Kidney (tissue), 14 donors: ENCODE measurements around the gene GLB1L2. TPM values are rescaled to one million over a fixed set of nuclear protein-coding genes. Genes with fewer than 3 reads are reported as not detected.
A peak's percentile ranks its signal among the peaks of the same experiment; 100 is the strongest.

Source experiments
- DNase-seq, 5 donors: peaks; one replicate each; pipeline ENCODE4 v3.0.0-alpha.2; 2013 to 2020
- FAIRE-seq: peaks from 2 replicates; lab custom pipeline; 2012; peaks lifted over from hg19 to GRCh38; lab: Jason Lieb, UNC
- H3K27ac ChIP-seq, 2 donors: one replicate each; pipeline ENCODE4 v1.7.0; 2013; ENCODE audit warnings: low read depth in 2 of 2, low read length in 2 of 2, inconsistent platforms in 1 of 2
- H3K27me3 ChIP-seq: one replicate; pipeline ENCODE4 v1.7.1; 2013; ENCODE audit warnings: low read length, inconsistent platforms; ENCODE audit not compliant: control insufficient read depth, insufficient read depth
- H3K36me3 ChIP-seq, 3 donors: one replicate each; pipeline versions ENCODE4 v1.7.0 to v1.7.1; 2013; ENCODE audit warnings: low read length in 3 of 3, control low read depth in 1 of 3, inconsistent platforms in 1 of 3; ENCODE audit not compliant: insufficient read depth in 3 of 3, control insufficient read depth in 2 of 3
- H3K4me1 ChIP-seq, 3 donors: one replicate each; pipeline versions ENCODE4 v1.7.0 to v1.7.1; 2013; ENCODE audit warnings: low read length in 3 of 3, inconsistent platforms in 1 of 3, low read depth in 1 of 3; ENCODE audit not compliant: control insufficient read depth in 2 of 3, insufficient read depth in 2 of 3
- H3K4me3 ChIP-seq, 3 donors: one replicate each; pipeline versions ENCODE4 v1.7.0 to v1.8.1; 2013; ENCODE audit warnings: low read length in 3 of 3, control low read depth in 1 of 3, inconsistent platforms in 1 of 3
- H3K9ac ChIP-seq, 3 donors: one replicate each; pipeline versions ENCODE4 v1.7.0 to v1.7.1; 2013; ENCODE audit warnings: low read length in 3 of 3, control low read depth in 1 of 3, inconsistent platforms in 1 of 3
- H3K9me3 ChIP-seq, 3 donors: one replicate each; pipeline versions ENCODE4 v1.7.0 to v1.7.1; 2013; ENCODE audit warnings: low read length in 3 of 3, control low read depth in 1 of 3, inconsistent platforms in 1 of 3; ENCODE audit not compliant: control insufficient read depth in 2 of 3, insufficient read depth in 1 of 3
- intact Hi-C: fragments of 100-400 bp; cut with DNase I; formaldehyde crosslinking; loops from one replicate; pipeline ENCODE4 v1.11.1; 2022
- polyA plus RNA-seq: library from polyadenylated mRNA; stranded (reverse); fragments of 350-450 nt; fragmentation: Illumina TruSeq; extraction: RNeasy Lipid Tissue Mini Kit (QIAGEN cat#74804); gene quantifications from one replicate; pipeline ENCODE4 v1.2.3, GENCODE V29; 2014; ENCODE audit warnings: low read depth, low replicate concordance; ENCODE audit not compliant: insufficient read depth
- total RNA-seq: library from RNA; stranded (reverse); fragmentation: NEBNext Ultra II Directional; extraction: Animal tissue kit (Norgen Biotek cat#: 25700); gene quantifications from one replicate; pipeline ENCODE4 v1.2.1, GENCODE V29; 2021
- TF ChIP-seq, protein P1 (sequence below): IDR thresholded peaks from 3 replicates; pipeline ENCODE4 v1.5.1; 2012; ENCODE audit warnings: mild to moderate bottlenecking, moderate library complexity, borderline replicate concordance; ENCODE audit not compliant: insufficient read depth; ENCODE audit errors: extremely low read depth
- donor health status: control.
- donor health status: control.
- donor health status: control.
- donor health status: control.
- donor health status: control.
- donor health status: DM: yes; HTN: yes; CAD: no.
- donor health status: Normal renal cell carcinoma (clear cell type).

The GLB1L2 gene
- total and polyA plus RNA-seq, 2 donors from 2014 or later, result 10.0 to 26.1 TPM

- Histone ChIP-seq H3K9ac (no peak overlapping the region), H3K9me3 (no peaks in the 10 kb centered on the region), H3K36me3 (no peaks in the 10 kb centered on the region), H3K4me3 (no peak overlapping the region), H3K27ac (no peak overlapping the region), H3K4me1 (no peaks in the 10 kb centered on the region), H3K27me3 (no peaks in the 10 kb centered on the region)
- intact Hi-C loops, result no loop called here
- FAIRE-seq, result no peak
- TF ChIP-seq, protein P1, sequence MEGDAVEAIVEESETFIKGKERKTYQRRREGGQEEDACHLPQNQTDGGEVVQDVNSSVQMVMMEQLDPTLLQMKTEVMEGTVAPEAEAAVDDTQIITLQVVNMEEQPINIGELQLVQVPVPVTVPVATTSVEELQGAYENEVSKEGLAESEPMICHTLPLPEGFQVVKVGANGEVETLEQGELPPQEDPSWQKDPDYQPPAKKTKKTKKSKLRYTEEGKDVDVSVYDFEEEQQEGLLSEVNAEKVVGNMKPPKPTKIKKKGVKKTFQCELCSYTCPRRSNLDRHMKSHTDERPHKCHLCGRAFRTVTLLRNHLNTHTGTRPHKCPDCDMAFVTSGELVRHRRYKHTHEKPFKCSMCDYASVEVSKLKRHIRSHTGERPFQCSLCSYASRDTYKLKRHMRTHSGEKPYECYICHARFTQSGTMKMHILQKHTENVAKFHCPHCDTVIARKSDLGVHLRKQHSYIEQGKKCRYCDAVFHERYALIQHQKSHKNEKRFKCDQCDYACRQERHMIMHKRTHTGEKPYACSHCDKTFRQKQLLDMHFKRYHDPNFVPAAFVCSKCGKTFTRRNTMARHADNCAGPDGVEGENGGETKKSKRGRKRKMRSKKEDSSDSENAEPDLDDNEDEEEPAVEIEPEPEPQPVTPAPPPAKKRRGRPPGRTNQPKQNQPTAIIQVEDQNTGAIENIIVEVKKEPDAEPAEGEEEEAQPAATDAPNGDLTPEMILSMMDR, result no peak
- DNase-seq, result peak in 1 of 5 donors; percentile 10
Measured at GRCh38 chr11:134385774-134386565, 54.2 kb downstream of the GLB1L2 start.

DNA sequence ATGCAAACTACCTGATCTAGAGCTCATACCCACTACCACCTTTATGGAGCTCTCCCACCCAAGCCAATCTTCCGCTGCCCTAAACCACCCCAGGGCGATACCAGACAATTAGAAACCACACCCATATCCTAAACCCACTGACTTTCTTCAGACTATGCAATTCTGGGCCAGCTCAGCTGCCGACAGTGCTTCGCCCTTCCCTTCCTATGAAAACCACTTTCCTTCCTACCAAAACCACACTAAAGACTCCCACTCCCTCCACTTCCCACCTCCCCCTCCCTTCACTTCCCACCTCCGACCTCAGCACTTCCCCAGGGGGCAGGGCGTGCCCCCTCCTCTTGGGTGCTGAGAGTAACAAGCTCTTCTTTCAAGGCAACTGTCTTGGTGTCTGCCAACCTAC, 55.2 kb downstream of the GLB1L2 start:
- Histone ChIP-seq H3K36me3 (no peaks in the 10 kb centered on the region), H3K4me1 (no peaks in the 10 kb centered on the region), H3K4me3 (no peak overlapping the region), H3K9ac (no peak overlapping the region), H3K27ac (no peak overlapping the region), H3K27me3 (no peaks in the 10 kb centered on the region), H3K9me3 (no peaks in the 10 kb centered on the region)
- no peak for DNase-seq
- TF ChIP-seq, protein P1, result no peak
- FAIRE-seq, result no peak
- intact Hi-C loops, result no loop called here

GRCh38 chr11:134387501-134387900, 55.7 kb downstream of the GLB1L2 start:
- no peaks in the 10 kb centered on the region for H3K9me3 ChIP-seq
- TF ChIP-seq, protein P1, result no peak
- H3K27ac ChIP-seq, result no peak overlapping the region
- no peak for DNase-seq
- H3K4me3 ChIP-seq, result no peak overlapping the region
- no peak for FAIRE-seq
- intact Hi-C loops, result no loop called here
- no peaks in the 10 kb centered on the region for H3K4me1 ChIP-seq
- no peak overlapping the region for H3K9ac ChIP-seq
- no peaks in the 10 kb centered on the region for H3K36me3 ChIP-seq
- H3K27me3 ChIP-seq, result no peaks in the 10 kb centered on the region

DNA sequence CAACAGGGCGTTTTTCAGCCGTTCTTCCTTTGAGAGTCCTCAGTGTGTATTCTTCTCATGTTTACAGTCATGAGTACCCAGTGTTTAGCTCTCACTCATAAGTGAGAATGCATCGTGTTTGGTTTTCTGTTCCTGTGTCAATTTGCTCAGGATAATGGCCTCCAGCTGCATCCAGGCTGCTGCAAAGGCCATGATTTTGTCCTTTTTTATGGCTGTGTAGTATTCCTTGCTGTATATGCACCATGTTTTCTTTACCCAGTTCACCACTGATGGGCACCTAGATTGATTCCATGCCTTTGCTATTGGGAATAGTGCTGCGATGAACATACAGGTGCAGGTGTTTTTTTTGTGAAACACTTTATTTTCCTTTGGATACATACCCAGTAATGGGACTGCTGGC, 56.8 kb downstream of the GLB1L2 start:
- Histone ChIP-seq H3K27ac (no peak overlapping the region), H3K4me3 (no peak overlapping the region), H3K4me1 (no peaks in the 10 kb centered on the region), H3K27me3 (no peaks in the 10 kb centered on the region), H3K36me3 (no peaks in the 10 kb centered on the region), H3K9ac (no peak overlapping the region), H3K9me3 (no peaks in the 10 kb centered on the region)
- TF ChIP-seq, protein P1, result no peak
- DNase-seq (no peak), FAIRE-seq (no peak)
- intact Hi-C loops, result no loop called here
